GM18499 (cell line): ENCODE results near the gene WFDC11.

Source experiments
- ATAC-seq: cut with Tn5 transposase; IDR thresholded peaks from one replicate; pipeline ENCODE4 v1.9.1; 2021; ENCODE audit warnings: moderate number of reproducible peaks; ENCODE audit not compliant: insufficient read depth, unreplicated experiment

The WFDC11 gene

DNA sequence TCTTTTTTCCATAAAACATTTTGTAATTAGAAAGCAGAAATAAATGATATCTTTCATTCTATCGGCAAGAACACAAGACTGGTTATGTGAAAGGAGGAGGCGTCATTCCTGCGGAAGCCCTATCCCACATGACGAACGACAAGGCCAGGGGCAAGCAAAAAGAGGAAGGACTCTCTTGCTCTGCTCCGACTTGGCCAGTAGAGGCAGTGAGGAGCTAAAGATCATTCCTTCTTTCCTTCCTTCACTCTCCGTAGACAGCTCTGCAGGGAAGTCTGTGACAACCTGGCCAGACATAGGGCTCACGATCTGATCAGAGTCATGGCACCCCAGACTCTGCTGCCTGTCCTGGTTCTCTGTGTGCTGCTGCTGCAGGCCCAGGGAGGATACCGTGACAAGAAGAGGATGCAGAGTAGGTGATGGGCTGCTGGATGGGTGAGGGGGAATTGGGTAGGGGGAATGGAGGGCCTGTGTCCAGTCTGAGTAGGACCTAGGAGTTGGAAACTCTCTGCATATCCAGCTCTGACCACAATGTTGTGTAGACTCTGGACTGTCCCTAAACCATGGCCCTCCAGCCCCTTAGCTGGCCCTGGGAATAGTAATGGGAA is 40.4 kb downstream of the WFDC11 start, which contains the start of gene WFDC10A:
Gene WFDC10A, plus strand, starts transcription at position 244 of the 605 bp plus-strand sequence. Its CDS starts 75 bp downstream, at position 319.
- ATAC-seq: no peak

DNA sequence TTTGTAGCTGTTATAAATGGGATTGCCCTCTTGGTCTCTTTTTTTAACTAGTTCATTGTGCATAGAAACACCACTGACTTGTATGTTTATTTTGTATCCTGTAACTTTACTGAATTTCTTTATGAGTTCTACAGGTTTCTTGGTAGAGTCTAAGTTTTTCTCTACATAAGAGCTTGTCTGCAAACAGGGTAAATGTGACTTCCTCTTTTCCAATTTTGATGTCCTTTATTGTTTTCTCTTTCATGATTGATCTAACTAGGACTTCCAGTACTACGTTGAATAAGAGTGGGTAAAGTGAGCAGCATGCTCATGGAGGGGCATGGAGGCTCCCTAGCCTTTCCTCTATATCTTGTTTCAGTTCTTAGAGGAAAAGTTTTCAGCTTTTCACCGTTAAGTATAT is 43.5 kb downstream of the WFDC11 start:
- ATAC-seq: no peak

DNA sequence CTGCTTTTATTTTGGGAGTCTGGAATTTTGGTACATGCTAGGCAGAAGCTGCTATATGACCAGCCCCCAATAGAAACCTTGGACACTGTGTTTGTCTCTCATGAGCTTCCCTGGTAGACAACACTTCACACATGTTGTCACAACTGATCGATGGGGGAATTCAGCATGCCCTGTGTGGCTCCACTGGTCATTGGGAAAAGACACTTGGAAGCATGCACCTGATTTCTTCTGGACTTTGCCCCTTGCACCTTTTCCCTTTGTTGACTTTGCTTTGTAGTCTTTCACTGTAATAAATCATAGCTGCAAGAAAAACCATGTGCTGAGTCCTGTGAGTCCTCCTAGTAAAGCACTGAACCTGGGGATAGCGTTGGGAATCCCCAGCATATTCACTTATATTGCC is 48.4 kb downstream of the WFDC11 start:
- no peak for ATAC-seq

DNA sequence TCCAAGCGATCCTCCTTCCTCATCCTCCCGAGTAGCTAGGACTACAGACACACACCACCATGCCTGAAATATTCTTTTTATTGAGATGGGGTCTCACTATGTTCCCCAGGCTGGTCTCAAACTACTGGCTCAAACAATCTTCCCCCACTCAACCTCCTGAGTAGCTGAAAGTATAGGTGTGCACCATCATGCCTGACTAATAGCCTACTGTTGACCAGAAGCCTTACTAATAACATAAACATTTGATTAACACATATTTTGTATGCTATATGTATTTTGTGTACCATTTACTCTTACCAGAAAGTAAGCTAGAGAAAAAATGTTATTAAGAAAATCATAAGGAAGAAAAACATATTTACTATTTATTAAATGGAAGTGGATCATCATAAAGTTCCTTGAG is 52.4 kb downstream of the WFDC11 start:
- no peak for ATAC-seq

DNA sequence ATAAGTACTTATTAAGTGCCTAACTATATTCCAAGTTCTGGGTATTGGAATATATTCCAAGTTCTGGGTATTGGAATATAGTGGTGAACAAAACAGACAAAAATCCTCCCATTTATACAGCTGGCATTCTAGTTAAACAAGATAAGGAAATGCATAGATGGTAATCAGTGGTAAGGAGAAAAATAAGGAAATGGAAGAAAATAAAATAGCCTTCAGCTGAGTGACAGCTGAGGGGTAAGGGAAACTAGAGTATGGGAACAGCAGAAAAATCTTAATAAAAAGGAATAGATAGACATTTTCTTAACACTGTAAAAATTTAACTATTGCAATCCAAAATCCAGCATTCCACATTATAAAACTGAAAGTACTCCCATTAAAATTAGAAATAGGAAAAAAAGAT is 57.7 kb downstream of the WFDC11 start:
- ATAC-seq: no peak

DNA sequence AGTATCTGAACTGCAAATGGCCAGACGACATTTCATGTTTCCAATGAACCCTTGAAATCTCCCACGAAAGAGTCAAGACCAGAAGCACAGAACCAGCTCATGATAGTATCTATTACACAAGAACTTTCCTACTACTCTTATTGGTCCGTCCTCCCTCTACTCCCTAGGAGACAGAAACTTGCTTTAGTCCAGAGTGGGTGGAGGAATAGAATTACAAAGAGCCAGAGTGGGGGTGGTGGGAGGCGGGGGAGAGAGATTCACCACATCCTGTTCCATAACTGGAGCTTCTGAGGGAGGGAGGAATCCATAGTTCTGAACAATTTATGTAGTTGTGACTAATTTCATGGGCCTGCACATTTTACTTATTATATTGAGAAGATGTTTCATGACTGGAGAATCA is 59.0 kb downstream of the WFDC11 start:
- no peak for ATAC-seq

DNA sequence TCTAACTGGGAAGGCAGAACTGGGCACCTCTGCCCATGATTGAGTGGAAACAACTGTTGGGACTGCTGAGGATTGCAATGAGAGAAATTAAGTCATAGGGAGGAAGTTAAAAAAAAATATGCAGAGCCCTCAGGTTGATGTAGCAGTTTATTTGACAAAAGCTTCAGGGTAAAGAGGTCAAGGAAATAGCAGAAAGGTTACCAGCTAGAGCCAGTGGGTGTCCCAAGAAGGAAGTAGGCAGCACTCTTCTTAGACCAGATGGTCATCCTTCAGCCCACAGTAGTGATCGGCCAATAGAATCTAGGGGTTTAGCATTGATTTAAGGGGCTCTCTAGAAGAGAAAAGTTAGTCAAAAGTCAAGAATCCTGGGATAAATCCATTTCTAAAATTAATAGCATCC is 62.2 kb downstream of the WFDC11 start:
- ATAC-seq: no peak
